HG03045 (cell line): ENCODE data around the gene TAC4.

Experiments used
- ATAC-seq: cut with Tn5 transposase; IDR thresholded peaks from one replicate; pipeline ENCODE4 v1.9.1; 2021; ENCODE audit warnings: mild to moderate bottlenecking, moderate library complexity; ENCODE audit not compliant: unreplicated experiment

TAC4 gene, protein sequence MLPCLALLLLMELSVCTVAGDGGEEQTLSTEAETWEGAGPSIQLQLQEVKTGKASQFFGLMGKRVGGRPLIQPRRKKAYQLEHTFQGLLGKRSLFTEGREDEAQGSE

GRCh38 chr17:49848019-49848473 is at the start of gene TAC4:
Gene TAC4 (minus strand): TSS chr17:49848069. CDS start chr17:49848017, 52 bp downstream.
- no peak for ATAC-seq

- no peak for ATAC-seq
These were observed 49.0 kb upstream of the TAC4 start for GRCh38 chr17:49896860-49897259.

DNA sequence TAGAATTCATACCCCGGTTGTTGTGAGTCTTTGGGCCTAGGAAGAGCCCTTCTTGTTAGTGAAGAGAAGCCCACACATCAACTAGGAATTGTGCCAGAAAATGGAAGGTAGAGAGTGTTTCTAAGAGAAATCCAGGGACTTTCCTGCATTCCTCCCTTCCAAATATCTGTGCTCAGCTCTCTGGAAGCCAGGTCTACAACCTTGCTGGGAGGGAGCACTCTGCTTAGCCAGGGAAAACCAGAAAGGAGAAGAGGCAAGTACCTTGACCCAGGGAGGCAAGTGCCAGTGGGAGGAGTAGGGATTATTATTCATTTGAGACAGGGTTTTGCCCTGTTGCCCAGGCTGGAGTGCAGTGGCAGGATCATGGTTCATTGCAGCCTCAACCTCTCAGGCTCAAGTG is 48.4 kb upstream of the TAC4 start:
- ATAC-seq: no peak

DNA sequence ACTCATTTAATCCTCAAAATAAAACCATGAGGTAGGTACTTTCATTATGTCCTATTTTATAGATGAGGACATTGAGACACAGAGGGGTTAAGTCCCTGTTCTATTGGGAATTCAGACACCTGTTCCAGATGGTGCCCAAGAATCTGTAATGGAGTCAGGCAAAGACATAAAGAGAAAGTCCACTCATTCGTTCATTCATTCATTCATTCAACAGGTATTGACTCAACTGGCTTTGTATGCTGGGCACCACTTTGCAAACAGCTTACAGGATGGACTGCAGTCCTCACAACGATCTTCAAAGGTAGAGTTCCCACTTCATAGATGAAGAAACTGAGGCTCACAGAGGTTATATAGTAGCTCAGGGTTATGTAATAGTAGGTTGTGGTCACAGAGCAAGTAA is 47.9 kb upstream of the TAC4 start:
- no peak for ATAC-seq

GRCh38 chr17:49894761-49895160 is 46.9 kb upstream of the TAC4 start:
- ATAC-seq: no peak

DNA sequence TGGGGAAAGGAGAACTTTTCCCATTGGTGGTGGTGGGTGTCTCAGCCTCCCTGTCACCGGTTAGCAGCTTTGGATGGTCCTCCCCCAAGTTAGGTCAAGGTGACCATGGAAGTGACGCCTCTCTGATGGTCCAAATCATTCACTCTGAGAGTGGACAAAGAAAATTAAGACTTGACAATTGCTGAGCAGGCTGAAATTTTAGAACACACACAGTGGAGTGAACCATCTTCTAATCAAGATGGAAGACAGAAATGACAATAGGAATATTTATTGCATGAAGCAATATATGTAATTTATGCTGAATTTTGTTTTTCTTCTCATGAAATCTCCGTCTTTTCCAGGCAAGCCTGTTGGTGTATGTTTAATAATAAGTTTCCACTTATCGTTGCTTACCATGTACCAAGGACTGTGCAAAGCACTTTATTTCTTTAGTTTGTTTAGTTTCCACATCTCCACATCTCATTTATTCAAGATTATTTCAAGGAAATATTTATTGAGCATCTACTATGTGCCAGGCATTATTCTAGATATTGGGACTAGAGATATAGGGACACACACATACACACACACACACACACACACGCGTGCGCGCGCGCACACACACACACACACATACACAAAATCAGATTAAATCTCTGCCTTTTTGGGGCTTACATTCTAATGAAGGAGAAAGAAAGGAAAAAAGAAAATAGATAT is 44.0 kb upstream of the TAC4 start:
- no peak for ATAC-seq

DNA sequence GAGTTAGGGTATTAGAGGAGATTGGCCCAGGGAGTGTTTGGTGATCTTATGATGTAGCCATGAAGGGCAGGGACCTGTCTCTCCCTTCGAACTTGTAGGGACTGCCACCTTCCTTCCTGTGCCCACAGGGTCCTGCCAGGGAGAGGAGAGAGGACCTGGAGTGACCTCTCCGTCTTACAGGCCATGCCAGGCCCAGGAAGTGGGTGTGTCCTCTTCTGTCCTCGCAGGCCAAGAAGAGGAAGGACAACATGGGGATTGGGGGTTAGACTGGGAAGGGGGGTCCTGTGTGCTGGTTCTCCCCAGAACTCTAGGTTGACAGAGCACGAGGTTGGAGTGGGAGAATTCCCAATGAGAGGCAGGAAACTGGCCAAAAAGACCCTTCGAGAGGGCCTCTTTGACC is 43.4 kb upstream of the TAC4 start:
- no peak for ATAC-seq

DNA sequence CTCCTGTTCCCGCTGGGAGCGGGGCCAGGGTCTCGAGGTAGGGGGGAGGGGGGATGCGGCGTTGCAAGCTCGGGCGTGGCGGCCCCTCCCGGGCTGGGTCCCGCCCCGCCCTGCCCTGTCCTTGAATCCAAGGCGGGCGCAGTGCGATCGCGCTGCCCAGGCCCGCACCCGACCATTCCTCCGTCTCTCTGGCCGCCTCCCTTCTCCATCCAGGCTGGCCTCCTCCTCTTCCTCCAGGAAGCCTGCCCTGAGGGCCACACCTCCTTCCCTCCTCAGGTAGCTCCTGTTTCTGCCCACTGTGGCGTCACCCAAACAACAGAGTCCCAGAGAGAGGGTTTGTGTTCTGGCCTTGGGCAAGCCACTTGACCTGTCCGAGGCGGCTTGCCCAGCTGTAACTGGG is 43.0 kb upstream of the TAC4 start:
- ATAC-seq: no peak

- ATAC-seq: no peak
These were observed 42.4 kb upstream of the TAC4 start for GRCh38 chr17:49890077-49890821.

GRCh38 chr17:49889500-49889899 is 41.6 kb upstream of the TAC4 start:
- no peak for ATAC-seq

GRCh38 chr17:49887744-49888360 is 40.0 kb upstream of the TAC4 start:
- no peak for ATAC-seq

DNA sequence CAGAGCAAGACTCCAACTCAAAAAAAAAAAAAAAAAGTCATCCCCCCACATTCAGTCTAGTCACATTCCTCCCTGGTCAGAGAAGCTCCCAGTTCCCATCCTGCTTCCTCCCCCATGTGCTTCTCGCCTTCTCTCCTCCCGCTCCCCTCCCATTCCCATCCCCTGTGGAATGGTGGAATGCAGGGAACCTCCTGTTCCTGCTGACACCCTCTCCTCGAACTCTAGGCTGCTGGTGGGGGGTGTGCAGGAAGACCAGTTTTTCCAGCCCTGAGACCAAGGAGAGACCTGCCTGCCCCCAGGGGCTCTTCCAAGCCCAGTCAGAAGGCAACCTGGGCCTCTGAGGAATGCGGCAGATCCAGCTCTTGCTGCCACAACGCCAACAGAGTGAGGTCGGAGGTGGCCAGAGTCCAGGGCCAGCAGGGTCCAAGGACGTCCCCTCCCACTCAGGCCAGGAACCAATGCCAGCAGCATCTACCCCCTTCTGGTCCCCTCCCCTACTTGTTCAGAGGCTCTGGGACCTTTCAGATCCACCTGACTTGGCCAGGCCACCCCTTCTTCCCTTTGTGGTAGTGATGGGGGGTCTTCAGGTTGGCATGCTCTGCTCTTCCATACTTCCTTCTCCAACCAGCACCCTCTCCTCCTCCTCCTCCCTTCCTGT is 39.3 kb upstream of the TAC4 start:
- no peak for ATAC-seq

- no peak for ATAC-seq
These were observed 38.2 kb upstream of the TAC4 start for GRCh38 chr17:49886036-49886435.

- ATAC-seq: no peak
These were observed 34.6 kb upstream of the TAC4 start for GRCh38 chr17:49882434-49882833.

DNA sequence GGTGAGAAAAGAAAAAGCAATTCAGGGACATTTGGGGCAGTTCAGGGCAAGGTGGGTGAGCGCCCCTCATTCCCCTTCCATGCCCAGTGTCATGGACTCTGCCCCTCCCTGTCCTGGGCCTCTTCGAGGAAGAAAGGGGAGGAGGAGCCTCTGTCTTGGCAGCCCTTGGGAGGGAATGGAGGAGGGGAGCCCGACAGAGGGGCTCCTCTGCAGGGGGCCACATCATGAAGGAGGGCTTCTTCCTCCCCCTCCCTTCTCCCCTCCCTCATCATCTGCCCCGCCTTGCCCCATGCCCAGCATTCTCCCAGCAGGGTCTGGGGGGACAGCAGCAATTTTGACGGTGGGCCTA is 33.2 kb upstream of the TAC4 start:
- no peak for ATAC-seq

GRCh38 chr17:49880291-49881053 is 32.6 kb upstream of the TAC4 start:
- ATAC-seq: peak; percentile 64

DNA sequence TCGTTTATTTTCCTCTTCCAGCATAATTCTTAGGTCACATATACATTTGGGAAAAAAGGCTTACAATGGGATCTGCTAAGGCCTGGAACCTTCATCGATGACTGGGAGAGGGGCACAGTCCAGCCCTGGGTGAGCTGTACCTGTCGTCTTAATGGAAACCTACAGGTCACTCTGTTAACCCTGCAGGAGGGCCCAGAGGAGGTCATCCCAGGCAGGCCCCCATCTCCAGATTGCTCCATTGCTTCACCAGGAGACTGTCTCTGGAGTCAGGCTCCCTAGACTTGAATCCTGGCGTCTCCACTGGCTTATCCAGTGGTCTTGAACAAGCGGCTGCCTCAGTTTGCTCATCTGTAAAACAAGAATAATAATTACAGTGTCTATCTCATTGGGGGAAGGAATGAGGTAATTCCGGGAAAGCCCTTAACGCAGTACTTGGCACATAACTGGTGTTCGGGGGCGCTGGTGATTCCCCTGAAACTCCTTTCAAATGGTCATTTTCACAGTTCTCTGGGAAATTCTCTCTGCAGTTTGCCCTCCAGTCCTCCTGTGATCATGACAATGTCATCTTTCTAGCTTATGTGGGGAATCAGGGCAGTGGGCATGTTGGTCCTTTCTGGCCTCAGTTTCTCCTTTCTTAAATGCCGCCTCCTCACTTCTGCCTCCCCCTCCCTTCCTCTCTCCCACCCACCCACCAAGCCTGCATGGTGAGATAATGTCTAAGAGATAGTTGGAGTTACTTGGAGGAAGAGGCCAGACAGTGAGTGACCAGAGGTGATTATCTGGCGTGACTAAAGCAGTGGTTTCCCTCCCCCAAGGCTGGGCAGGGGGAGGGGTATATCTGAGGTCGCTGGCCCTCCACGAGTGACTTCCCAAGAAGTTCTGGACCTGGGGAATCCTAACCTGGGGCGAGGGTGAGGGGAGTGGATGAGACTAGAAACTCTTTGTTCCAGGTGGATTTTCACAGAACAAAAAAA is 31.3 kb upstream of the TAC4 start:
- no peak for ATAC-seq

DNA sequence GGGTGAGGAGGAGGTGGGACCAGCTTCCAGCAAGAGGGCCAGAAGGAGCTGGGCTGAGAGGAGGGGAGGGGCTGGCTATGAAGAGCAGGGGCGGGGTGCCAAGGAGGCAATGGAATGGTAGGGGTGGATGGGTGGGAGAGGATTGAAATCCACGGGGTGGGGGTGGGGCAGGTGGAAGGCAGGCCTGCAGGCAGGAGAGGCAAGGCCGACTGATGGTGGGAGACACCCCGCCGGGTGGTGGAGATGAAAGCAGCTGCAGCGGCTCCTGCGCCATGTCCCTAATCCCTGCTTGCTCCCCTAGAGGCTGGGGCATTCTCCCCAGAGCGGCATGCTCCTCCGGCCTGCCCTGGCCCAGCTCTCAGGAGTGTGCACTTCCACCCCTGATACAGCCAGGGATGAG is 27.8 kb upstream of the TAC4 start:
- no peak for ATAC-seq

GRCh38 chr17:49874911-49875310 is 27.0 kb upstream of the TAC4 start:
- ATAC-seq: no peak
